Neural cell (in vitro differentiated cells): ENCODE data around the gene SLC25A11. TPM values are rescaled to one million over a fixed set of nuclear protein-coding genes. Genes with fewer than 3 reads are reported as not detected.

Source experiments
- H2AFZ ChIP-seq: fragments of 200-600, 300-800 bp; sonication (generic), shearing (Covaris generic); 2 replicates; pipeline ENCODE4 v1.6.0; 2014; ENCODE audit warnings: low read depth, mild to moderate bottlenecking, antibody characterized with exemption, low read length, moderate library complexity
- H3F3A ChIP-seq: fragments of 200-600 bp; shearing (Covaris generic); 2 replicates; pipeline ENCODE4 v1.6.1; 2016; ENCODE audit warnings: mild to moderate bottlenecking, moderate library complexity, mixed read lengths, antibody characterized with exemption, low read length; ENCODE audit not compliant: insufficient read depth, poor library complexity, severe bottlenecking
- H3K27ac ChIP-seq: fragments of 200-600, 300-800 bp; sonication (generic), shearing (Covaris generic); 2 replicates; pipeline ENCODE4 v1.5.1; 2014; ENCODE audit warnings: mild to moderate bottlenecking, low read length, moderate library complexity
- H3K27me3 ChIP-seq: fragments of 300-800, 200-600 bp; sonication (generic), shearing (Covaris generic); 2 replicates; pipeline ENCODE4 v1.6.0; 2014; ENCODE audit warnings: mild to moderate bottlenecking, low read depth, low read length, moderate library complexity; ENCODE audit not compliant: insufficient read depth
- H3K36me3 ChIP-seq: fragments of 300-800, 200-600 bp; sonication (generic), shearing (Covaris generic); 2 replicates; pipeline ENCODE4 v1.5.1; 2014; ENCODE audit warnings: mild to moderate bottlenecking, antibody characterized with exemption, low read length, moderate library complexity; ENCODE audit not compliant: insufficient read depth
- H3K4me2 ChIP-seq: fragments of 300-800, 200-600 bp; sonication (generic), shearing (Covaris generic); 2 replicates; pipeline ENCODE4 v1.6.0; 2014; ENCODE audit warnings: mild to moderate bottlenecking, low read length
- H3K4me3 ChIP-seq: fragments of 300-800, 200-600 bp; sonication (generic), shearing (Covaris generic); 2 replicates; pipeline ENCODE4 v1.5.1; 2014; ENCODE audit warnings: mild to moderate bottlenecking, low read length, moderate library complexity
- H3K79me2 ChIP-seq: fragments of 200-600 bp; shearing (Covaris generic); replicated peaks from 2 replicates; pipeline ENCODE4 v1.6.0; 2014; ENCODE audit warnings: mild to moderate bottlenecking, low read length, moderate library complexity; ENCODE audit not compliant: insufficient read depth
- H3K9ac ChIP-seq: fragments of 300-800, 200-600 bp; sonication (generic), shearing (Covaris generic); 2 replicates; pipeline ENCODE4 v1.6.1; 2016; ENCODE audit warnings: mild to moderate bottlenecking, low read length, mixed read lengths
- H3K9me2 ChIP-seq: fragments of 200-600 bp; shearing (Covaris generic); 2 replicates; pipeline ENCODE4 v1.6.1; 2016; ENCODE audit warnings: mild to moderate bottlenecking, low read length, mixed read lengths; ENCODE audit not compliant: insufficient read depth
- H3K9me3 ChIP-seq: fragments of 200-600, 300-800 bp; sonication (generic), shearing (Covaris generic); 2 replicates; pipeline ENCODE4 v1.6.1; 2016; ENCODE audit warnings: mild to moderate bottlenecking, mixed run types, low read length, moderate library complexity, mixed read lengths
- H4K20me1 ChIP-seq: fragments of 200-600 bp; shearing (Covaris generic); 2 replicates; pipeline ENCODE4 v1.6.1; 2016; ENCODE audit warnings: mild to moderate bottlenecking, mixed run types; ENCODE audit not compliant: insufficient read depth
- CTCF ChIP-seq: fragments of 450-650 bp; IDR thresholded peaks from 2 replicates; pipeline ENCODE4 v1.5.1; 2014; ENCODE audit warnings: antibody characterized with exemption, mild to moderate bottlenecking, moderate library complexity; ENCODE audit not compliant: poor library complexity, severe bottlenecking
- EP300 ChIP-seq: fragments of 450-650 bp; conservative IDR thresholded peaks from 2 replicates; pipeline ENCODE4 v1.6.1; 2014; ENCODE audit warnings: antibody characterized with exemption, mild to moderate bottlenecking, moderate library complexity; ENCODE audit not compliant: poor library complexity, severe bottlenecking
- EZH2 ChIP-seq: fragments of 200-600, 300-800 bp; shearing (Covaris generic), sonication (generic); IDR thresholded peaks from 2 replicates; pipeline ENCODE4 v1.6.1; 2014; ENCODE audit warnings: antibody characterized with exemption, low read length, borderline replicate concordance, mild to moderate bottlenecking; ENCODE audit not compliant: insufficient read depth, poor library complexity, severe bottlenecking
- MXI1 ChIP-seq: fragments of 450-650 bp; conservative IDR thresholded peaks from 2 replicates; pipeline ENCODE4 v1.6.1; 2014; ENCODE audit warnings: antibody characterized with exemption, mild to moderate bottlenecking; ENCODE audit not compliant: poor library complexity, severe bottlenecking
- POLR2AphosphoS5 ChIP-seq: IDR thresholded peaks from 2 replicates; pipeline ENCODE4 v1.6.1; 2012
- RAD21 ChIP-seq: fragments of 450-650 bp; conservative IDR thresholded peaks from 2 replicates; pipeline ENCODE4 v1.6.1; 2014; ENCODE audit warnings: antibody characterized with exemption, mild to moderate bottlenecking, moderate library complexity
- REST ChIP-seq: IDR thresholded peaks from 2 replicates; pipeline ENCODE4 v1.6.1; 2012; ENCODE audit warnings: borderline replicate concordance
- SMC3 ChIP-seq: fragments of 450-650 bp; conservative IDR thresholded peaks from 2 replicates; pipeline ENCODE4 v1.6.1; 2014; ENCODE audit warnings: antibody characterized with exemption, mild to moderate bottlenecking, moderate library complexity; ENCODE audit not compliant: poor library complexity
- TAF1 ChIP-seq: IDR thresholded peaks from 2 replicates; pipeline ENCODE4 v1.6.1; 2012; ENCODE audit warnings: low read depth
- polyA plus RNA-seq: library from polyadenylated mRNA; depleted of rRNA; stranded (reverse); fragments of >200 nt; gene quantifications from 2 replicates; pipeline ENCODE4 v1.2.3, GENCODE V29; 2014

Gene SLC25A11
- polyA plus RNA-seq, 1 donor from 2014 or later, result 172 TPM

GRCh38 chr17:4945176-4945943, 5.5 kb upstream of the SLC25A11 start:
- H3K9me3 ChIP-seq, result no peaks in the 10 kb centered on the region
- H3K36me3 ChIP-seq, result no peaks in the 10 kb centered on the region
- H3K4me3 ChIP-seq, result no peak overlapping the region
- H3K79me2 ChIP-seq, result peaks cover 16% of the 10 kb centered on the region
- no peaks in the 10 kb centered on the region for H4K20me1 ChIP-seq
- H3F3A ChIP-seq, result no peaks in the 10 kb centered on the region
- H3K4me2 ChIP-seq, result no peak overlapping the region
- no peak for TF ChIP-seq CTCF
- no peak for TF ChIP-seq MXI1
- no peak for TF ChIP-seq TAF1
- no peak for TF ChIP-seq EP300
- TF ChIP-seq RAD21, result no peak
- no peak for TF ChIP-seq REST
- TF ChIP-seq SMC3, result no peak
- no peak for TF ChIP-seq EZH2
- no peak for TF ChIP-seq POLR2AphosphoS5
- H3K9ac ChIP-seq, result no peak overlapping the region
- H2AFZ ChIP-seq, result no peak overlapping the region
- no peak overlapping the region for H3K27ac ChIP-seq
- H3K9me2 ChIP-seq, result no peaks in the 10 kb centered on the region
- peaks cover 3% of the 10 kb centered on the region for H3K27me3 ChIP-seq

- Histone ChIP-seq H3K36me3 (no peaks in the 10 kb centered on the region), H3K27ac (no peak overlapping the region), H3F3A (no peaks in the 10 kb centered on the region), H2AFZ (no peak overlapping the region), H3K9me3 (no peaks in the 10 kb centered on the region), H3K9ac (no peak overlapping the region), H3K9me2 (no peaks in the 10 kb centered on the region), H3K4me2 (no peak overlapping the region), H3K27me3 (peaks cover 2% of the 10 kb centered on the region), H3K4me3 (no peak overlapping the region), H4K20me1 (no peaks in the 10 kb centered on the region), H3K79me2 (peaks cover 16% of the 10 kb centered on the region)
- TF ChIP-seq SMC3 (no peak), REST (no peak), POLR2AphosphoS5 (no peak), CTCF (no peak), TAF1 (no peak), RAD21 (no peak), MXI1 (no peak), EP300 (no peak), EZH2 (no peak)
Measured at GRCh38 chr17:4944554-4945175, 4.8 kb upstream of the SLC25A11 start.
